ENCODE results near the gene NAA35. TPM values are rescaled to one million over a fixed set of nuclear protein-coding genes. Genes with fewer than 3 reads are reported as not detected.
"Not testable (repeated sequence)": the region's sequence is repeated elsewhere in the genome, so short reads cannot be mapped to it uniquely, and the experiment has no call there.

The NAA35 gene
- total RNA-seq, 1 donor: 11.6 TPM

GRCh38 chr9:85943757-85944430 is 2.9 kb downstream of the NAA35 start:
- DNase-seq (ENCODE audit: low read depth in 2 of 3, low spot score in 2 of 3): no peak

- no peak for DNase-seq (ENCODE audit: low read depth in 2 of 3, low spot score in 2 of 3)
Measured at GRCh38 chr9:85944672-85945071, 3.7 kb downstream of the NAA35 start.

GRCh38 chr9:85949586-85950335 is 8.8 kb downstream of the NAA35 start:
- no peak for DNase-seq (ENCODE audit: low read depth in 2 of 3, low spot score in 2 of 3)

GRCh38 chr9:85959955-85960354 is 19.0 kb downstream of the NAA35 start:
- no peak for DNase-seq (ENCODE audit: low read depth in 2 of 3, low spot score in 2 of 3)

GRCh38 chr9:85960688-85961093 is 19.7 kb downstream of the NAA35 start:
- DNase-seq (ENCODE audit: low read depth in 2 of 3, low spot score in 2 of 3): no peak

- DNase-seq (ENCODE audit: low read depth in 2 of 3, low spot score in 2 of 3): no peak
Measured at GRCh38 chr9:85964526-85964925, 23.6 kb downstream of the NAA35 start.

GRCh38 chr9:85964949-85965348 is 24.0 kb downstream of the NAA35 start:
- no peak for DNase-seq (ENCODE audit: low read depth in 2 of 3, low spot score in 2 of 3)

- no peak for DNase-seq (ENCODE audit: low read depth in 2 of 3, low spot score in 2 of 3)
Measured at GRCh38 chr9:85969727-85970126, 28.8 kb downstream of the NAA35 start.

- no peak for DNase-seq (ENCODE audit: low read depth in 2 of 3, low spot score in 2 of 3)
Measured at GRCh38 chr9:85971731-85972130, 30.8 kb downstream of the NAA35 start.

GRCh38 chr9:85973238-85973637 is 32.3 kb downstream of the NAA35 start:
- DNase-seq (ENCODE audit: low read depth in 2 of 3, low spot score in 2 of 3): no peak

GRCh38 chr9:85974055-85974547 is 33.2 kb downstream of the NAA35 start:
- not testable (repeated sequence) for DNase-seq (ENCODE audit: low read depth in 2 of 3, low spot score in 2 of 3)

- no peak for DNase-seq (ENCODE audit: low read depth in 2 of 3, low spot score in 2 of 3)
Measured at GRCh38 chr9:85978496-85978895, 37.5 kb downstream of the NAA35 start.

- DNase-seq (ENCODE audit: low read depth in 2 of 3, low spot score in 2 of 3): no peak
Measured at GRCh38 chr9:85981369-85981768, 40.4 kb downstream of the NAA35 start.

- no peak for DNase-seq (ENCODE audit: low read depth in 2 of 3, low spot score in 2 of 3)
Measured at GRCh38 chr9:85984457-85984856, 43.5 kb downstream of the NAA35 start.

- no peak for DNase-seq (ENCODE audit: low read depth in 2 of 3, low spot score in 2 of 3)
Measured at GRCh38 chr9:85987236-85987635, 46.3 kb downstream of the NAA35 start.

- DNase-seq (ENCODE audit: low read depth in 2 of 3, low spot score in 2 of 3): no peak
Measured at GRCh38 chr9:85994191-85994590, 53.2 kb downstream of the NAA35 start.

- DNase-seq (ENCODE audit: low read depth in 2 of 3, low spot score in 2 of 3): no peak
Measured at GRCh38 chr9:85995097-85995496, 54.2 kb downstream of the NAA35 start.

- DNase-seq (ENCODE audit: low read depth in 2 of 3, low spot score in 2 of 3): no peak
Measured at GRCh38 chr9:85995599-85995998, 54.7 kb downstream of the NAA35 start.

GRCh38 chr9:86005253-86005775 is 64.4 kb downstream of the NAA35 start:
- DNase-seq (ENCODE audit: low read depth in 2 of 3, low spot score in 2 of 3): no peak

GRCh38 chr9:86009133-86009532 is 68.2 kb downstream of the NAA35 start:
- no peak for DNase-seq (ENCODE audit: low read depth in 2 of 3, low spot score in 2 of 3)

- DNase-seq (ENCODE audit: low read depth in 2 of 3, low spot score in 2 of 3): no peak
Measured at GRCh38 chr9:86020731-86021130, 79.8 kb downstream of the NAA35 start.

- no peak for DNase-seq (ENCODE audit: low read depth in 2 of 3, low spot score in 2 of 3)
Measured at GRCh38 chr9:86021166-86021565, 80.2 kb downstream of the NAA35 start.
